ENCODE measurements around the gene ASB2.

DNA sequence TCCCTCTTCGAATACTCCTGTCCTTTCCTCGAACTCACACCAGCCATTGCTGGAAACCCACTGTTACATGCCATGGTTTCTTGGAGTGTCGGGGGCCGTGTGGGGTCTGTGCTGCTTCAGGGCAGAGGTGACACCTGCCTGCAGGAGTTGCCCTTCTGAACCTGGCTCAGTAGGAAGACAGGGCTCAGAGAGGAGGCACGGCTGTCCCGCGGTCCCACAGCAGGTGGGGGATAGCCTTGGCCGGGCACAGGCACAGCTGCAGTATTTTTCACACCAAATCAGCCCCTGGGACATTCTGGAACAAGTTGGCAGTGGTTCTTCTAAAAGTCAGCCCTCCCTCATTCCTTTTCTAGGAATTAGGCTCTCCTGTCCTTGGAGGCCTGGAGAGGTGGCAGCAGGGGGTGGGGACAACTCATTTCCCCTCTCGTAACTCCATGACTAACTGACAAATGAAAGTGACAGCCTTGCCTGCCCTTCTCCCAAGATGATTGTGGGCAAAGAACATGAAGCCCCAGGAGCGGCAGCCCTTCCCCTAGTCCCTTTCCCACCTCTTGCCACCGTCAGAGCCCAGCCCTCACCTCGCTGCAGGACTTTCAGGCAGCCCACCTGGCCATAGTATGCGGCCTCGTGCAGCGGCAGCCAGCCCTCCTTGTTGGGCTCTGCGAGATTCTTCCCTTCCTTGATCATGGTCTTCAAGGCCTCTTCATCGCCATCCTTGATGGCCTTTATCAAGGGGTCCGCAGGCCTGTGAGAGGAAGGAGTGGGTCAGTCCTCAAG, 22.4 kb downstream of the ASB2 start:
- TF ChIP-seq, protein P1, sequence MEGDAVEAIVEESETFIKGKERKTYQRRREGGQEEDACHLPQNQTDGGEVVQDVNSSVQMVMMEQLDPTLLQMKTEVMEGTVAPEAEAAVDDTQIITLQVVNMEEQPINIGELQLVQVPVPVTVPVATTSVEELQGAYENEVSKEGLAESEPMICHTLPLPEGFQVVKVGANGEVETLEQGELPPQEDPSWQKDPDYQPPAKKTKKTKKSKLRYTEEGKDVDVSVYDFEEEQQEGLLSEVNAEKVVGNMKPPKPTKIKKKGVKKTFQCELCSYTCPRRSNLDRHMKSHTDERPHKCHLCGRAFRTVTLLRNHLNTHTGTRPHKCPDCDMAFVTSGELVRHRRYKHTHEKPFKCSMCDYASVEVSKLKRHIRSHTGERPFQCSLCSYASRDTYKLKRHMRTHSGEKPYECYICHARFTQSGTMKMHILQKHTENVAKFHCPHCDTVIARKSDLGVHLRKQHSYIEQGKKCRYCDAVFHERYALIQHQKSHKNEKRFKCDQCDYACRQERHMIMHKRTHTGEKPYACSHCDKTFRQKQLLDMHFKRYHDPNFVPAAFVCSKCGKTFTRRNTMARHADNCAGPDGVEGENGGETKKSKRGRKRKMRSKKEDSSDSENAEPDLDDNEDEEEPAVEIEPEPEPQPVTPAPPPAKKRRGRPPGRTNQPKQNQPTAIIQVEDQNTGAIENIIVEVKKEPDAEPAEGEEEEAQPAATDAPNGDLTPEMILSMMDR (IDR thresholded peaks at IDR 0.05) = no peak
- TF ChIP-seq POLR2AphosphoS5 (IDR thresholded peaks at IDR 0.05) (no peak), POLR2A (IDR thresholded peaks at IDR 0.05) (no peak)

All from prostate gland (tissue), 2 donors.